Panc1 (cell line): ENCODE data around the gene TSC22D3. TPM values are rescaled to one million over a fixed set of nuclear protein-coding genes. Genes with fewer than 3 reads are reported as not detected.

ENCODE experiments used
- ATAC-seq: fragments of 200-7000 bp; cut with Tn5 transposase; 2 replicates; pipeline ENCODE4 v1.9.1; 2020; ENCODE audit warnings: mild to moderate bottlenecking, moderate library complexity
- BruUV-seq: library from RNA; stranded (reverse); fragments of 400-500 nt; replicated peaks from 2 replicates; lab custom pipeline; 2021; lab: Mats Ljungman, UMichigan
- CTCF ChIA-PET: fragments of 300-600 bp; sonication (Branson Sonifier 250); formaldehyde crosslinking; loops from one replicate; lab custom pipeline; 2022; ENCODE audit warnings: antibody characterized with exemption; lab: Charles Lee
- POLR2A ChIA-PET: fragments of 300-600 bp; sonication (Branson Sonifier 250); formaldehyde crosslinking; loops from one replicate; lab custom pipeline; 2022; ENCODE audit warnings: antibody characterized with exemption; lab: Charles Lee
- DNase-seq: peaks from one replicate; pipeline ENCODE4 v3.0.0-alpha.2; 2010; ENCODE audit warnings: low read depth, low spot score
- H3K27ac ChIP-seq: 2 replicates; pipeline ENCODE4 v1.5.1; 2011; ENCODE audit warnings: mild to moderate bottlenecking, low read length, inconsistent platforms
- H3K27me3 ChIP-seq: fragments of 200-500 bp; sonication (Bioruptor generic); 2 replicates; pipeline ENCODE4 v1.6.0; 2014; ENCODE audit warnings: low read length, inconsistent platforms; ENCODE audit not compliant: control insufficient read depth, insufficient read depth
- H3K36me3 ChIP-seq: fragments of 200-500 bp; sonication (Bioruptor generic); 2 replicates; pipeline ENCODE4 v1.5.1; 2014; ENCODE audit warnings: inconsistent platforms, mild to moderate bottlenecking, low read length, moderate library complexity; ENCODE audit not compliant: control insufficient read depth, insufficient read depth
- H3K4me1 ChIP-seq: 2 replicates; pipeline ENCODE4 v1.5.1; 2011; ENCODE audit warnings: inconsistent platforms, mild to moderate bottlenecking, low read length, moderate library complexity; ENCODE audit not compliant: control insufficient read depth, insufficient read depth
- H3K4me3 ChIP-seq, 2 experiments: 2 replicates each; pipeline ENCODE4 v1.5.1; 2011 to 2012; ENCODE audit warnings: low read depth in 2 of 2, low read length in 2 of 2, mild to moderate bottlenecking in 2 of 2, inconsistent platforms in 1 of 2, moderate library complexity in 1 of 2
- H3K9me3 ChIP-seq: fragments of 200-500 bp; sonication (Bioruptor generic); 2 replicates; pipeline ENCODE4 v1.5.1; 2014; ENCODE audit warnings: low read depth, mild to moderate bottlenecking, inconsistent platforms, low read length, moderate library complexity; ENCODE audit not compliant: control insufficient read depth, insufficient read depth
- CTCF ChIP-seq: fragments of 450-650 bp; IDR thresholded peaks from 2 replicates; pipeline ENCODE4 v1.5.1; 2017; ENCODE audit warnings: mild to moderate bottlenecking
- POLR2AphosphoS5 ChIP-seq: IDR thresholded peaks from 2 replicates; pipeline ENCODE4 v1.6.1; 2012; ENCODE audit warnings: mild to moderate bottlenecking, low read depth, low read length, moderate library complexity
- SIN3A ChIP-seq: IDR thresholded peaks from 2 replicates; pipeline ENCODE4 v1.6.1; 2012; ENCODE audit warnings: low read depth, mild to moderate bottlenecking, low read length, moderate library complexity, borderline replicate concordance; ENCODE audit not compliant: insufficient read depth
- TCF7L2 ChIP-seq: IDR thresholded peaks from 2 replicates; pipeline ENCODE4 v1.6.1; 2011; ENCODE audit warnings: mild to moderate bottlenecking, low read depth, low read length, inconsistent platforms
- in situ Hi-C: cut with HindIII; loops from 2 replicates; pipeline ENCODE4 v1.10.0; 2016; ENCODE audit warnings: low sequenced_read_pairs, low pct_unique_long_range_greater_than_20kb
- intact Hi-C: fragments of 100-400 bp; cut with micrococcal nuclease; formaldehyde crosslinking; loops from one replicate; pipeline ENCODE4 v1.10.0; 2022; ENCODE audit not compliant: unreplicated experiment
- total RNA-seq: library from RNA; stranded (reverse); gene quantifications from one replicate; pipeline ENCODE4 v1.2.1, GENCODE V29; 2021; ENCODE audit not compliant: unreplicated experiment
- TF ChIP-seq, protein P1 (sequence below), 2 experiments: IDR thresholded peaks; 2 replicates each; pipeline ENCODE4 v1.6.1; 2011 to 2012; ENCODE audit warnings: low read depth in 2 of 2, control low read depth in 1 of 2, low read length in 1 of 2, mild to moderate bottlenecking in 1 of 2, moderate library complexity in 1 of 2; ENCODE audit not compliant: insufficient read depth in 1 of 2

The TSC22D3 gene
- total RNA-seq, 1 experiment from 2014 or later = 7.2 TPM

DNA sequence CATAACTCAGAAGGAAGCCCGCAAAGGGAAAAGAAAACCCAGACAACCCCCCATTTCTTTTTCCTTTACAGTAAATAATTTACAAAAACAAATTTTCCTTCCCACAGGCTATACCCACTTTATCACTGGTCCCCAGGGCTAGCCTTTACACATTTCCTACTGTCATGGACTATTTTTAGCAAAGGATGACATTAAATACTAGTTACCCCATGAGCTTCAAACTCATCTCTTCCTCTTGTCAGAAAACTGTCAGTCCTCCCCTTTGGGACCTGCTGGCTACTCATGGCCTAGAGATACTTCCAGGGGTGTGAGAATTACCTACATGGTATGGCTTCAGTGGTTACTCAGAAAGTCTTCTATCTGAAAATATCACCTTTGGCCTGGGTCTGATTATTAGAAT, 11.9 kb downstream of the TSC22D3 start:
- ChIA-PET POLR2A (no interaction called here), CTCF (interaction anchor here (0.6 kb wide), 1 partner anchor 13 kb away, joined by 3 read pairs; no protein-coding TSS in a partner anchor)
- Histone ChIP-seq H3K4me1 (no peaks in the 10 kb centered on the region), H3K27me3 (peaks cover 5% of the 10 kb centered on the region; the same call in 1 of the 2 replicates), H3K4me3 (no peak overlapping the region), H3K9me3 (no peaks in the 10 kb centered on the region), H3K36me3 (no peaks in the 10 kb centered on the region), H3K27ac (no peak overlapping the region)
- BruUV-seq = no TSS peak
- in situ Hi-C loops (no loop called here), intact Hi-C loops (no loop called here)
- TF ChIP-seq, protein P1, sequence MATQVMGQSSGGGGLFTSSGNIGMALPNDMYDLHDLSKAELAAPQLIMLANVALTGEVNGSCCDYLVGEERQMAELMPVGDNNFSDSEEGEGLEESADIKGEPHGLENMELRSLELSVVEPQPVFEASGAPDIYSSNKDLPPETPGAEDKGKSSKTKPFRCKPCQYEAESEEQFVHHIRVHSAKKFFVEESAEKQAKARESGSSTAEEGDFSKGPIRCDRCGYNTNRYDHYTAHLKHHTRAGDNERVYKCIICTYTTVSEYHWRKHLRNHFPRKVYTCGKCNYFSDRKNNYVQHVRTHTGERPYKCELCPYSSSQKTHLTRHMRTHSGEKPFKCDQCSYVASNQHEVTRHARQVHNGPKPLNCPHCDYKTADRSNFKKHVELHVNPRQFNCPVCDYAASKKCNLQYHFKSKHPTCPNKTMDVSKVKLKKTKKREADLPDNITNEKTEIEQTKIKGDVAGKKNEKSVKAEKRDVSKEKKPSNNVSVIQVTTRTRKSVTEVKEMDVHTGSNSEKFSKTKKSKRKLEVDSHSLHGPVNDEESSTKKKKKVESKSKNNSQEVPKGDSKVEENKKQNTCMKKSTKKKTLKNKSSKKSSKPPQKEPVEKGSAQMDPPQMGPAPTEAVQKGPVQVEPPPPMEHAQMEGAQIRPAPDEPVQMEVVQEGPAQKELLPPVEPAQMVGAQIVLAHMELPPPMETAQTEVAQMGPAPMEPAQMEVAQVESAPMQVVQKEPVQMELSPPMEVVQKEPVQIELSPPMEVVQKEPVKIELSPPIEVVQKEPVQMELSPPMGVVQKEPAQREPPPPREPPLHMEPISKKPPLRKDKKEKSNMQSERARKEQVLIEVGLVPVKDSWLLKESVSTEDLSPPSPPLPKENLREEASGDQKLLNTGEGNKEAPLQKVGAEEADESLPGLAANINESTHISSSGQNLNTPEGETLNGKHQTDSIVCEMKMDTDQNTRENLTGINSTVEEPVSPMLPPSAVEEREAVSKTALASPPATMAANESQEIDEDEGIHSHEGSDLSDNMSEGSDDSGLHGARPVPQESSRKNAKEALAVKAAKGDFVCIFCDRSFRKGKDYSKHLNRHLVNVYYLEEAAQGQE (IDR thresholded peaks at IDR 0.05; ENCODE audit: insufficient read depth in 1 of 2, low read depth in 2 of 2, low read length in 1 of 2) = no peak
- TF ChIP-seq CTCF = no peak
- no peak for TF ChIP-seq POLR2AphosphoS5
- no peak for TF ChIP-seq TCF7L2
- no peak for TF ChIP-seq SIN3A
- ATAC-seq (no peak), DNase-seq (no peak)

DNA sequence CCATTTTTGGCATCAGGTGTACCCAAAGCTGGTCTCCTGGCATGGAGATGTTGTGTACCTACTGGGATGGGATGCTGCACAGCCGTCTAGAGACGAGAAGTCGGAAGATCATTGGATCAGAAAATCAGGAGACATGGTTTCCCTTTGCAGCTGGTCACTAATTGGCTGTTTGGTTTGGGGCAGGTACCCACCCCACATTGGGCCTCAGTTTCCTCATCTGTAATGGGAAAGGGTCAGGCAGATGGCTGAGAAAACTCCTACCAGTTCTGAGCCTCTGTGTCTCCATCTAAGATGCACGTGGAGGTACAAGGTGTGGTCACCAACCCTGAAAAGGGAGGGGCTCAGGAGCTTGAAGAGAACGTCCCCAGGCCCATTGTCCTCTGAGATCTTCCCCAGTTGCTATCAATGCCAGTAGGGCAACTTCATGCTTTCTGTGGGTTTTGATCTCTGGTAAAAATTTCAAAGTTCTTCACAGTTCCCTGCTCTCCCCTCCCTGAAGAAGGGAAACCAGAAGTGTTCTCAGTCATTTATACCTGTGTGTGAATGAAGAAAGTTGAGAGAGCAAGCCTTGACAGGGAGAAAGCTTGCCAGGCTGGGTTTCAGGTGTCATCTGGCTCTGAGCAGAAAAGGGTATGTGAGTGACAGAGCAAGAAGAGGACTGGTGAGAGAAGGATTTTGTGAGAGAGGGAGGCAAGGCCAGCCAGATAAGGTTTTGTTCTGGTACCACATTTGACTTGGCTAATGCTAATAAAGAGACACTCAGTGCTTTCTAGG, 15.1 kb downstream of the TSC22D3 start:
- Histone ChIP-seq H3K4me1 (no peaks in the 10 kb centered on the region), H3K27ac (no peak overlapping the region), H3K4me3 (no peak overlapping the region), H3K27me3 (peaks cover 5% of the 10 kb centered on the region; the same call in 1 of the 2 replicates), H3K9me3 (no peaks in the 10 kb centered on the region), H3K36me3 (no peaks in the 10 kb centered on the region)
- in situ Hi-C loops (no loop called here), intact Hi-C loops (no loop called here)
- ChIA-PET POLR2A (no interaction called here), CTCF (no interaction called here)
- ATAC-seq (no peak), DNase-seq (no peak)
- no TSS peak for BruUV-seq
- TF ChIP-seq POLR2AphosphoS5 (no peak), SIN3A (no peak), TCF7L2 (no peak)
